Endothelial cell (in vitro differentiated cells): ENCODE results near the gene C1QTNF2. TPM values are rescaled to one million over a fixed set of nuclear protein-coding genes. Genes with fewer than 3 reads are reported as not detected.

Experiments
- DNase-seq: peaks from one replicate; pipeline ENCODE4 v3.0.0; 2021; ENCODE audit warnings: low spot score
- H3K27ac Mint-ChIP-seq: one replicate; pipeline ENCODE4 v1.8.0; 2021; ENCODE audit warnings: mixed read lengths, inconsistent platforms; ENCODE audit not compliant: unreplicated experiment
- H3K27me3 Mint-ChIP-seq: one replicate; pipeline ENCODE4 v1.8.0; 2021; ENCODE audit warnings: mild to moderate bottlenecking, moderate library complexity, mixed read lengths, inconsistent platforms; ENCODE audit not compliant: unreplicated experiment
- H3K36me3 Mint-ChIP-seq: one replicate; pipeline ENCODE4 v1.8.0; 2021; ENCODE audit warnings: mild to moderate bottlenecking, low read depth, mixed read lengths, inconsistent platforms; ENCODE audit not compliant: unreplicated experiment
- H3K4me1 Mint-ChIP-seq: one replicate; pipeline ENCODE4 v1.8.0; 2021; ENCODE audit warnings: mild to moderate bottlenecking, mixed read lengths, inconsistent platforms; ENCODE audit not compliant: unreplicated experiment
- H3K4me3 Mint-ChIP-seq: one replicate; pipeline ENCODE4 v1.8.0; 2021; ENCODE audit warnings: mild to moderate bottlenecking, mixed read lengths, inconsistent platforms; ENCODE audit not compliant: unreplicated experiment
- H3K9me3 Mint-ChIP-seq: one replicate; pipeline ENCODE4 v1.8.0; 2021; ENCODE audit warnings: mixed read lengths, inconsistent platforms; ENCODE audit not compliant: unreplicated experiment
- total RNA-seq: library from RNA; stranded (reverse); fragmentation: NEBNext Ultra II Directional; extraction: Animal tissue kit (Norgen Biotek cat#: 25700); gene quantifications from one replicate; pipeline ENCODE4 v1.2.1, GENCODE V29; 2021; ENCODE audit not compliant: unreplicated experiment
- TF ChIP-seq, protein P1 (sequence below): fragments of 200-600 bp; sonication (generic); IDR thresholded peaks from one replicate; pipeline ENCODE4 v1.5.0; 2021; ENCODE audit warnings: antibody characterized with exemption; ENCODE audit not compliant: unreplicated experiment

The C1QTNF2 gene
- total RNA-seq, 1 donor from 2014 or later: not detected

DNA sequence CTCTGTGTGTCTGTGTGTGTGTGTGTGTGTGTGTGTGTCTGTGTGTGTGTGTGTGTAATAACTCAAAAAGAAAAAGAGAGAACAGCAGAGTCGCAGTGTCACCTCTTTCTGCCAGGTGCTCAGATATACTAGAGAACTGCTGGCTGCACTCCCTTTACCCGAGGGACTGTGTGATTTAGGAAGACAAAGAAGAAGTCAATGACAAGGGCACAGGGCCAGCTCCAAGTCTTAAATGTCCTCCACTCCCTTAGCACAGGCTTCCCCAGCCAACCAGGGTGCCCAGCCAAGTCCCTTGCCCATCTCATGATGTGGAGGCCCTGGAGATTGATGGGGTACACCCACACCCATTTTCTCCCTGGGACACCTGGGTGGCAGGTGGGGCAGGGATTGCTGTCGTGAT is 66.7 kb downstream of the C1QTNF2 start:
- H3K4me1 Mint-ChIP-seq: peaks cover 23% of the 10 kb centered on the region
- H3K4me3 Mint-ChIP-seq: peak overlapping the region; percentile 75
- no peaks in the 10 kb centered on the region for H3K9me3 Mint-ChIP-seq
- no peak for DNase-seq
- no peak overlapping the region for H3K27ac Mint-ChIP-seq
- TF ChIP-seq, protein P1, sequence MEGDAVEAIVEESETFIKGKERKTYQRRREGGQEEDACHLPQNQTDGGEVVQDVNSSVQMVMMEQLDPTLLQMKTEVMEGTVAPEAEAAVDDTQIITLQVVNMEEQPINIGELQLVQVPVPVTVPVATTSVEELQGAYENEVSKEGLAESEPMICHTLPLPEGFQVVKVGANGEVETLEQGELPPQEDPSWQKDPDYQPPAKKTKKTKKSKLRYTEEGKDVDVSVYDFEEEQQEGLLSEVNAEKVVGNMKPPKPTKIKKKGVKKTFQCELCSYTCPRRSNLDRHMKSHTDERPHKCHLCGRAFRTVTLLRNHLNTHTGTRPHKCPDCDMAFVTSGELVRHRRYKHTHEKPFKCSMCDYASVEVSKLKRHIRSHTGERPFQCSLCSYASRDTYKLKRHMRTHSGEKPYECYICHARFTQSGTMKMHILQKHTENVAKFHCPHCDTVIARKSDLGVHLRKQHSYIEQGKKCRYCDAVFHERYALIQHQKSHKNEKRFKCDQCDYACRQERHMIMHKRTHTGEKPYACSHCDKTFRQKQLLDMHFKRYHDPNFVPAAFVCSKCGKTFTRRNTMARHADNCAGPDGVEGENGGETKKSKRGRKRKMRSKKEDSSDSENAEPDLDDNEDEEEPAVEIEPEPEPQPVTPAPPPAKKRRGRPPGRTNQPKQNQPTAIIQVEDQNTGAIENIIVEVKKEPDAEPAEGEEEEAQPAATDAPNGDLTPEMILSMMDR: no peak
- peaks cover 41% of the 10 kb centered on the region for H3K36me3 Mint-ChIP-seq
- H3K27me3 Mint-ChIP-seq: peaks cover 13% of the 10 kb centered on the region

DNA sequence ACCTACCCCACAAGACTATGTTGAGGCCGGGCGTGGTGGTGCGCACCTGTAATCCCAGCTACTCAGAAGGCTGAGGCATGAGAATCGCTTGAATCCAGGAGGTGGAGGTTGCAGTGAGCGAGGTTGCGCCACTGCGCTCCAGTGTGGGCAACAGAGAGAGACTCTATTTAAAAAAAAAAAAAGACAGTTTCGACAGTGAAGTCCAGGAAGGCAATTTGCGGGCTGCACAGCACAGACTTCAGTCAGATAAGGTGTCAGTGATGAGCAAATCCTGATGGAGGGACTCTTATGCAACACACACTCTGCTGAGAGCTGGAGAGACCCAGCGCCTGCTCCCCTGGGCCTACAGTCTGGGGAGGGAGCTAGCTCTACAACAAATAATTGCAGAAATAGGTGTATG is 72.2 kb downstream of the C1QTNF2 start:
- H3K9me3 Mint-ChIP-seq: no peaks in the 10 kb centered on the region
- H3K4me1 Mint-ChIP-seq: peaks cover 40% of the 10 kb centered on the region
- peaks cover 12% of the 10 kb centered on the region for H3K27me3 Mint-ChIP-seq
- DNase-seq: no peak
- peaks cover 36% of the 10 kb centered on the region for H3K36me3 Mint-ChIP-seq
- no peak overlapping the region for H3K27ac Mint-ChIP-seq
- H3K4me3 Mint-ChIP-seq: no peak overlapping the region
- TF ChIP-seq, protein P1: no peak

GRCh38 chr5:160297776-160298175 is 72.7 kb downstream of the C1QTNF2 start:
- Mint-ChIP-seq H3K4me3 (no peak overlapping the region), H3K36me3 (peaks cover 34% of the 10 kb centered on the region), H3K27ac (peak overlapping the region; percentile 48), H3K4me1 (peaks cover 40% of the 10 kb centered on the region), H3K27me3 (peaks cover 12% of the 10 kb centered on the region), H3K9me3 (no peaks in the 10 kb centered on the region)
- DNase-seq: no peak
- TF ChIP-seq, protein P1: no peak

Other genes with a start within 250 kb of the C1QTNF2 start
- gene FABP6, start 141.1 kb downstream of the C1QTNF2 start, total RNA-seq: 1.2 TPM
- 65.0 TPM for gene CCNJL, start 58.1 kb downstream of the C1QTNF2 start, total RNA-seq
- 3.2 TPM for gene FAM200C, start 29.4 kb upstream of the C1QTNF2 start, total RNA-seq
- 53.1 TPM for gene SLU7, start 48.5 kb upstream of the C1QTNF2 start, total RNA-seq
- gene PTTG1, start 51.2 kb upstream of the C1QTNF2 start, total RNA-seq: 25.1 TPM